ENCODE measurements around the gene NAA40. TPM values are rescaled to one million over a fixed set of nuclear protein-coding genes. Genes with fewer than 3 reads are reported as not detected.

The NAA40 gene
- total and polyA plus RNA-seq, 12 donors = 13.0 to 38.8 (median 19.7) TPM

DNA sequence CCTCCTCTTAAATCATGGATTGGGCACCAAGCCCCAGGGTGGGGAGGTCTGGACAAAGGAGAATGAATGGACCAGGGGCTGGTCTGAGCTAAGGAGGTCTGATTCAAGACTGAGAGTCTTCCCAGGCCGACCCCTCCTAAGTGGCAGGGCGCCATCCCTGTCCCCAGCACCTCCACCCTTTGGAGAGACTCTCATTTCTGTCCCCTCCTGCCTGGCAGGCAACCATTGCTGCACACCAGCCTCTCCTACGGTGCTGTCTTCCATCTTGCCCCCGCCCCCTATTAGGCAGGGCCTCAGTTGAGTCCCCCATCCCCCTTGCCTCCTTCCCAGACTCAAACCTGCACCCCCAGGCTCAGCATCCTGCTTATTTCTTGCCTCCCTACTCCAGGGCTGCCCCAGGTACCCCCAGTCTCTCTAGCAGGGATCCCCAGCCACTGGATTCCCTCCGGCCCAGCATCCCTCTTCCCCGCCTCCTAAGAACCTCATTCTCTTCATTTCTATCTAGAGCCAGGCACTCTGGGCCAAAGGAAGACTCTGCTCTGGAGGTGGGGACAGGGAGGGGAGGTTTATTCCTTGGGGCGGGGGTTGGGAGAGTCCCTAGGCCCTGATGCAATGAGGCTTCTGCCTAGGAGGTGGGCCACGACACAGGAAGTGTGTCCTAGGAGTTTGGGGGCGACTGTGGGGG is 20.2 kb upstream of the NAA40 start:
- no peaks in the 10 kb centered on the region for H3K36me3 ChIP-seq
- TF ChIP-seq, protein P1, sequence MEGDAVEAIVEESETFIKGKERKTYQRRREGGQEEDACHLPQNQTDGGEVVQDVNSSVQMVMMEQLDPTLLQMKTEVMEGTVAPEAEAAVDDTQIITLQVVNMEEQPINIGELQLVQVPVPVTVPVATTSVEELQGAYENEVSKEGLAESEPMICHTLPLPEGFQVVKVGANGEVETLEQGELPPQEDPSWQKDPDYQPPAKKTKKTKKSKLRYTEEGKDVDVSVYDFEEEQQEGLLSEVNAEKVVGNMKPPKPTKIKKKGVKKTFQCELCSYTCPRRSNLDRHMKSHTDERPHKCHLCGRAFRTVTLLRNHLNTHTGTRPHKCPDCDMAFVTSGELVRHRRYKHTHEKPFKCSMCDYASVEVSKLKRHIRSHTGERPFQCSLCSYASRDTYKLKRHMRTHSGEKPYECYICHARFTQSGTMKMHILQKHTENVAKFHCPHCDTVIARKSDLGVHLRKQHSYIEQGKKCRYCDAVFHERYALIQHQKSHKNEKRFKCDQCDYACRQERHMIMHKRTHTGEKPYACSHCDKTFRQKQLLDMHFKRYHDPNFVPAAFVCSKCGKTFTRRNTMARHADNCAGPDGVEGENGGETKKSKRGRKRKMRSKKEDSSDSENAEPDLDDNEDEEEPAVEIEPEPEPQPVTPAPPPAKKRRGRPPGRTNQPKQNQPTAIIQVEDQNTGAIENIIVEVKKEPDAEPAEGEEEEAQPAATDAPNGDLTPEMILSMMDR (IDR thresholded peaks at IDR 0.05) = no peak
- DNase-seq (peak in 1 of 2 donors; percentile 27), ATAC-seq (peak in 1 of 8 donors; percentile 1)
- no peaks in the 10 kb centered on the region for H3K9me3 ChIP-seq
- peaks cover 0 to 47% (median 0%) of the 10 kb centered on the region in 7 donors for H3K27me3 ChIP-seq
- H3K4me3 ChIP-seq = peak overlapping the region in 9 of 10 donors; percentile 27 to 67 (median 60)
- H3K27ac ChIP-seq = peak overlapping the region; percentile 83 to 97 (median 94)
- peaks cover 39 to 61% (median 54%) of the 10 kb centered on the region in 9 donors for H3K4me1 ChIP-seq
- intact Hi-C loops (cut with DNase I) = loop anchor here in 2 of 10 donors (2.0 to 5.0 kb wide), 2 partner anchors 20 to 46 kb away; partner anchors contain the start of gene NAA40 (in 1 of the 2)
- WGBS, 2 donors = 21 to 44% methylated on average over 9 of the region's 9 CpGs

DNA sequence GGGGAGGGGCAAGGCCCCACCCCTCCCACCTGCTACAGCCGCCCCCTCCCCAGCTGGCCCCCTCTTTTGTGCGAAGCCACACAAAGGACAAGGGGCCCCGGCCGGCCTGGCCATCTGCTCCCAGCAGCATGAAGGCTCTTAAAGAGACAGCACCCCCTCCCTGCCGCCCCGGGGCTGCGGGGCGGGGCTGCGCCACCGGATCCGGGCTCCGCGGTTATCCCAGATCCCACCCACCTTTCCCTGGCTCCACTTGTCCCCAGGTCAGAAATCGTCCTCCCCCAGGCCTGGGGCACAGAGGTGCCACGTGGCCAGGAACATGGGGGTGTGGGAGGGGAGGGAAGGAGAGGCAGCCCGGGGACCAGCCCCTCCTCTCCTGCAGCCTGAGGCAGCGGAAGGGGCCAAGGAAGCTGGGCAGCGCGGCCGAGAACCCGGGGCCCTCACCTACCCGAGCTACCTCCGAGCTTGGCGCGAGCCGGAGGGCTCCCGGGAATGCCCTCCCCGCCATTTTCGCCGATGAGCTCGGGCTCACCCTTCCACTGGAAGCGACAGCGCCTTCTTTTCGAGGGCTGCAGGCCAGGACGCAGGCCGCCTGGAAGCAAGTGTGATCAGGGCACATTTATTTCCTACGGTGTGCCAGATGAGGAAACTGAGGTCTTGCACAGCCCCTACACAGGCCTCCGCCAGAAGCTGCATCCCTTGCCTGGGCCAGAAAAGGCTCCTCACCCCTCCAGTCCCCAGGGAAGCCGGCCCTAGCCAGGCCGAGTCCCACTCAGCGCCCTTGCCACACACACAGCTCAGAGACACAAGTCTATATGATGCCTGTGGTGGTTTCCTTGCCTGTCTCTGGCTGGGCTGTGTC is 19.3 kb upstream of the NAA40 start:
- TF ChIP-seq, protein P1 (IDR thresholded peaks at IDR 0.05) = no peak
- 7 to 14% methylated on average over 38 to 40 of the region's 41 CpGs for WGBS, 2 donors
- peak overlapping the region; percentile 83 to 97 (median 94) for H3K27ac ChIP-seq
- no peaks in the 10 kb centered on the region for H3K9me3 ChIP-seq
- ATAC-seq (peak; percentile 14 to 63 (median 42)), DNase-seq (peak; percentile 68 to 75)
- intact Hi-C loops (cut with DNase I) = loop anchor here in 3 of 10 donors (2.0 to 5.0 kb wide), 3 partner anchors 19 to 82 kb away; partner anchors contain the start of genes NAA40 (in 2 of the 3) and MARK2 (in 1 of the 3)
- peaks cover 39 to 61% (median 54%) of the 10 kb centered on the region in 9 donors for H3K4me1 ChIP-seq
- H3K4me3 ChIP-seq = peak overlapping the region; percentile 4 to 67 (median 43)
- H3K36me3 ChIP-seq = no peaks in the 10 kb centered on the region
- peaks cover 0 to 47% (median 0%) of the 10 kb centered on the region in 7 donors for H3K27me3 ChIP-seq

DNA sequence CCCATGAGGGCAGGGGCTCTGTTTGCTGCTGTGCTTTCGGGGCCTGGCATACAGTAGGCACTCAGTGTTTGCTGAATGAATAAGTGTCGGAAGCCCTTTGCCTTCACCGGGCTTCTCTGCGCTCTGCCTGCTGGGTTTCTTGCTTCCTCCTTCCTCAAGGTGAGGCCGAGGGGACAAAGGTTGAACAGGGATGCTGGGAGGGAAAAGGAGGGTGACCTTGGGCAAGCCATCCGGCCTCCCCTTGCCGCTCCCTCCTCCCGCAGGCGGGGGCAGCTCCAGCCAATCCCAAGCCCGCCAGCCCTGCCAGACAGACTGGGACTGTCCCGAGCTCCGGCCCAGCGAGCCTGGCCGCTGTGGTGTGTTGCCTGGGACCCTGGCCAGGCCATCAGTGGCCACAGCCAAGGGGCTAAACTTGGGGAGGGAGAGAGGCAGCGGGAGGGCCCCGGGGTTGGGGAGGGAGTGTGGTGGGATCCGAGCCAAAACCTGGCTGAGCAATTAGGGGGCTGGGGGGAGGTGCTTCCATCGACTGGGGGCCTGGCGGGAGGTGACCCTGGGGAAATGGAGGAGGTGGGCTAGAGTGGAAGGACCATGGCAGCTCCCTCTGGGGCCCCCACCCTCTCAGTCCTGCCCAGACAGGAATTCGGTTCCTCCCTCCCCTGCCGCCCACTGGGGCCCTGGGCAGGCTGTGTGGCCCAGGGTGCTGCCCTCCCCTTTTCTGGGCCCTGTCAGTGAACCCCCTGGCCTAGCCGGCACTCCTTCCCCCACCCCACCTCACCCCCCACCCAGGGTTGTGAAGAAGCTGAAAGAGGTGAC is 18.5 kb upstream of the NAA40 start:
- whole genome bisulfite sequencing, 2 donors = 16 to 24% methylated on average over 22 of the region's 22 CpGs

More for the DNA sequence above, 18.5 kb upstream of the NAA40 start:
- Histone ChIP-seq H3K4me3 (peak overlapping the region in 9 of 10 donors; percentile 4 to 67 (median 47)), H3K9me3 (no peaks in the 10 kb centered on the region), H3K36me3 (no peaks in the 10 kb centered on the region), H3K27ac (peak overlapping the region; percentile 83 to 97 (median 94)), H3K4me1 (peaks cover 39 to 57% (median 52%) of the 10 kb centered on the region in 9 donors), H3K27me3 (peaks cover 0 to 43% (median 0%) of the 10 kb centered on the region in 7 donors)
- intact Hi-C loops (cut with DNase I) = loop anchor here in 2 of 10 donors (2.0 to 5.0 kb wide), 2 partner anchors 18 to 83 kb away; partner anchors contain the start of genes MARK2 (in 1 of the 2) and NAA40 (in 1 of the 2)
- ATAC-seq (peak; percentile 58 to 87 (median 79)), DNase-seq (peak; percentile 86 to 90)
- TF ChIP-seq, protein P1 (IDR thresholded peaks at IDR 0.05) = no peak
